DND-41 (cell line): ENCODE data around the gene GPBP1L1.

Experiments
- EZH2 ChIP-seq: IDR thresholded peaks from 3 replicates; pipeline ENCODE4 v1.6.1; 2012; ENCODE audit warnings: borderline replicate concordance, low read depth, mild to moderate bottlenecking, moderate library complexity, low read length, inconsistent platforms; ENCODE audit not compliant: severe bottlenecking
- TF ChIP-seq, protein P1 (sequence below): IDR thresholded peaks from 2 replicates; pipeline ENCODE4 v1.5.1; 2012; ENCODE audit warnings: borderline replicate concordance, low read length, moderate library complexity, mild to moderate bottlenecking; ENCODE audit not compliant: poor library complexity, severe bottlenecking; ENCODE audit errors: extremely low read depth

DNA sequence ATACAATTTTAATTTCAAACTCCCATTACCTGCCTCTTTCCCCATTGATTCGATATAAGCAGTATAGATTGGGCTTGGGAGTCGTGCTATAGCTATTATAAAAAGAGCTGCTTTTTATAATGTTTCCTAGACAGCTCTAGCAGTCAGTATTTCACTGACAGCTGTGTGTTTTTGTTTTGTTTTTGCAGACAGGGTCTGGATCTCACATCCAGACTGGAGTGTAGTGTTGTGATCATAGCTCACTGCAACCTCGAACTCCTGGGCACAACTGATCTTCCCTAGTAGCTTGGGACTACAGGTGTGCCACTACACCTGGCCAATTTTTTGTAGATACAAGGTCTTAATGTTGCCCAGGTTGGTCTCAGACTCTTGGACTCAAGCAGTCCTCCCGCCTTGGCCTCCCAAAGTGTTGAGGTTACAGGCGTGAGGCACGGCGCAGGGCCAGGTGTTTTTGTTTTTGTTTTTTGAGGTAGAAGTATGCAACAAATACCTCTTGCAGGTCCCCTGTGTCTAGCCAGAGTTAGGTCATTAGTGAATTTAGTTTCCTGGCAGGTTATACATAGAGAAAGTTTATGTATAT lies 100.7 kb downstream of the GPBP1L1 start:
- TF ChIP-seq, protein P1, sequence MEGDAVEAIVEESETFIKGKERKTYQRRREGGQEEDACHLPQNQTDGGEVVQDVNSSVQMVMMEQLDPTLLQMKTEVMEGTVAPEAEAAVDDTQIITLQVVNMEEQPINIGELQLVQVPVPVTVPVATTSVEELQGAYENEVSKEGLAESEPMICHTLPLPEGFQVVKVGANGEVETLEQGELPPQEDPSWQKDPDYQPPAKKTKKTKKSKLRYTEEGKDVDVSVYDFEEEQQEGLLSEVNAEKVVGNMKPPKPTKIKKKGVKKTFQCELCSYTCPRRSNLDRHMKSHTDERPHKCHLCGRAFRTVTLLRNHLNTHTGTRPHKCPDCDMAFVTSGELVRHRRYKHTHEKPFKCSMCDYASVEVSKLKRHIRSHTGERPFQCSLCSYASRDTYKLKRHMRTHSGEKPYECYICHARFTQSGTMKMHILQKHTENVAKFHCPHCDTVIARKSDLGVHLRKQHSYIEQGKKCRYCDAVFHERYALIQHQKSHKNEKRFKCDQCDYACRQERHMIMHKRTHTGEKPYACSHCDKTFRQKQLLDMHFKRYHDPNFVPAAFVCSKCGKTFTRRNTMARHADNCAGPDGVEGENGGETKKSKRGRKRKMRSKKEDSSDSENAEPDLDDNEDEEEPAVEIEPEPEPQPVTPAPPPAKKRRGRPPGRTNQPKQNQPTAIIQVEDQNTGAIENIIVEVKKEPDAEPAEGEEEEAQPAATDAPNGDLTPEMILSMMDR = no peak
- TF ChIP-seq EZH2 = no peak
